NCI-H187 treated with DMSO at 0.1 percent for 48 hours (cell line): ENCODE data around the gene PRDM11.

ENCODE experiments used
- DNase-seq: peaks from one replicate; lab custom pipeline; 2025; lab: John Stamatoyannopoulos, UW

Gene PRDM11

GRCh38 chr11:45212566-45213315, 66.3 kb downstream of the PRDM11 start:
- no peak for DNase-seq

GRCh38 chr11:45213316-45213665, 66.9 kb downstream of the PRDM11 start:
- no peak for DNase-seq

GRCh38 chr11:45213717-45214116, 67.3 kb downstream of the PRDM11 start:
- DNase-seq = no peak

- DNase-seq = no peak
Measured at GRCh38 chr11:45215098-45215865, 68.8 kb downstream of the PRDM11 start.

- no peak for DNase-seq
Measured at GRCh38 chr11:45216031-45216430, 69.6 kb downstream of the PRDM11 start.

- no peak for DNase-seq
Measured at GRCh38 chr11:45216901-45217300, 70.5 kb downstream of the PRDM11 start.

GRCh38 chr11:45217991-45218390, 71.6 kb downstream of the PRDM11 start:
- DNase-seq = no peak

GRCh38 chr11:45218705-45219104, 72.3 kb downstream of the PRDM11 start:
- no peak for DNase-seq

GRCh38 chr11:45219411-45219810, 73.0 kb downstream of the PRDM11 start:
- DNase-seq = no peak

- DNase-seq = no peak
Measured at GRCh38 chr11:45223496-45223895, 77.1 kb downstream of the PRDM11 start.

GRCh38 chr11:45224766-45225165, 78.3 kb downstream of the PRDM11 start:
- no peak for DNase-seq

- no peak for DNase-seq
Measured at GRCh38 chr11:45225277-45225676, 78.8 kb downstream of the PRDM11 start.

- no peak for DNase-seq
Measured at GRCh38 chr11:45225961-45226871, 79.8 kb downstream of the PRDM11 start.

- DNase-seq = no peak
Measured at GRCh38 chr11:45226901-45227300, 80.5 kb downstream of the PRDM11 start.

GRCh38 chr11:45227836-45228235, 81.4 kb downstream of the PRDM11 start:
- no peak for DNase-seq

- no peak for DNase-seq
Measured at GRCh38 chr11:45229401-45230020, 83.1 kb downstream of the PRDM11 start.

- DNase-seq = no peak
Measured at GRCh38 chr11:45232341-45233080, 86.1 kb downstream of the PRDM11 start.

- DNase-seq = peak; percentile 9
Measured at GRCh38 chr11:45233121-45233803, 86.8 kb downstream of the PRDM11 start.

GRCh38 chr11:45233804-45234170, 87.3 kb downstream of the PRDM11 start:
- DNase-seq = no peak

GRCh38 chr11:45234306-45235006, 88.0 kb downstream of the PRDM11 start:
- DNase-seq = no peak
